ENCODE measurements around the gene PRR15L. TPM values are rescaled to one million over a fixed set of nuclear protein-coding genes. Genes with fewer than 3 reads are reported as not detected.
A peak's percentile ranks its signal among the peaks of the same experiment; 100 is the strongest.
"Not testable (repeated sequence)": the region's sequence is repeated elsewhere in the genome, so short reads cannot be mapped to it uniquely, and the experiment has no call there.

PRR15L gene
- total and polyA plus RNA-seq, 7 donors = 0.04 to 0.17 TPM; not detected in 5

DNA sequence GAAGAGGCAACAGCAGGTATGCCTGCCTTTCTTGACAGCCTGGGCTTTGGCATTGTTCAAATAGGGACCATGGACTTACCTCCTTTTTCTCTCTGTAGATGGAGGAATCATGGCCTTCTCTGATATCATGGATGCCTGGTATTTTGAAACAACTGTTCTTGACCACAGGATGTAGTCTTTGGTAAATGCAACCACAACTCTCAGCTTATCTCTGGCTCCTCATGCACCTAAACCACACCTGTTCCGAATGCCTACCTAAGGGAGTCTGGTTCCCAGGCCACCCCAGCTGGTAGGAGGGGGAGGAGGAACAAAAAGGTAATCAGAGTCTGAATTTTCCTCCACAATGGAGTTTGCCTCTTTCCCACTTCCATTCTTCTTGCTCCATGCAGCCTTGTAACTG is 32.0 kb upstream of the PRR15L start:
- H3K27me3 ChIP-seq (ENCODE audit: insufficient read depth in 3 of 3, low read length in 2 of 3) = no peaks in the 10 kb centered on the region
- TF ChIP-seq, protein P1, sequence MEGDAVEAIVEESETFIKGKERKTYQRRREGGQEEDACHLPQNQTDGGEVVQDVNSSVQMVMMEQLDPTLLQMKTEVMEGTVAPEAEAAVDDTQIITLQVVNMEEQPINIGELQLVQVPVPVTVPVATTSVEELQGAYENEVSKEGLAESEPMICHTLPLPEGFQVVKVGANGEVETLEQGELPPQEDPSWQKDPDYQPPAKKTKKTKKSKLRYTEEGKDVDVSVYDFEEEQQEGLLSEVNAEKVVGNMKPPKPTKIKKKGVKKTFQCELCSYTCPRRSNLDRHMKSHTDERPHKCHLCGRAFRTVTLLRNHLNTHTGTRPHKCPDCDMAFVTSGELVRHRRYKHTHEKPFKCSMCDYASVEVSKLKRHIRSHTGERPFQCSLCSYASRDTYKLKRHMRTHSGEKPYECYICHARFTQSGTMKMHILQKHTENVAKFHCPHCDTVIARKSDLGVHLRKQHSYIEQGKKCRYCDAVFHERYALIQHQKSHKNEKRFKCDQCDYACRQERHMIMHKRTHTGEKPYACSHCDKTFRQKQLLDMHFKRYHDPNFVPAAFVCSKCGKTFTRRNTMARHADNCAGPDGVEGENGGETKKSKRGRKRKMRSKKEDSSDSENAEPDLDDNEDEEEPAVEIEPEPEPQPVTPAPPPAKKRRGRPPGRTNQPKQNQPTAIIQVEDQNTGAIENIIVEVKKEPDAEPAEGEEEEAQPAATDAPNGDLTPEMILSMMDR (IDR thresholded peaks at IDR 0.05) = no peak
- H3K9me3 ChIP-seq = no peaks in the 10 kb centered on the region
- no peak overlapping the region for H3K4me3 ChIP-seq
- H3K4me1 ChIP-seq = no peaks in the 10 kb centered on the region
- H3K27ac ChIP-seq = no peak overlapping the region
- intact Hi-C loops (cut with DNase I) = no loop called here
- H3K36me3 ChIP-seq (ENCODE audit: insufficient read depth in 1 of 2, low read depth in 1 of 2) = peaks cover 0 to 1% of the 10 kb centered on the region in 2 donors
- WGBS, 3 donors = 87 to 100% (median 96%) methylated on average over 1 of the region's 1 CpG
- ATAC-seq (no peak), DNase-seq (no peak)

DNA sequence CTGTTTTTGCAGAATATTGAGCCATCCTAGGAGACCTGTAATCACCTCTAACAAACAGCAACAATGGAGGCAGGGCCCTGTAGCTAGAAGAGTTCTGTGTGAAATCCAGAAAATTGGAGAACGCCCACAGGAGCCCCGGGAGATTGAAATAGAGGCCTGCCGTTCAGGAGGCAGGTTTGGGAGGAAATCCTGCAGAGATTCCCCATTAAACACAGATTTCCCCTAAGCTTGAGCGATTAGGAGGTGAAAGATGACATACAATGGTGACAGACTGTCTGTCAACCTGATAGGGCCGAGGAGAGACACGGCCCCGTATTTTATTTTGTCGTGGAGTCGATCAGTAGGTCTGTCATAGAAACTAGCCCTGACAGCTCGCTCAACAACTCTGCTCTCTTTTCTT is 31.5 kb upstream of the PRR15L start:
- no peak for ATAC-seq
- WGBS, 3 donors = 67 to 76% (median 70%) methylated on average over 10 of the region's 10 CpGs
- no peak for DNase-seq
- Histone ChIP-seq H3K4me3 (no peak overlapping the region), H3K27me3 (ENCODE audit: insufficient read depth in 3 of 3, low read length in 2 of 3) (no peaks in the 10 kb centered on the region), H3K36me3 (ENCODE audit: insufficient read depth in 1 of 2, low read depth in 1 of 2) (peaks cover 0 to 7% of the 10 kb centered on the region in 2 donors), H3K27ac (no peak overlapping the region), H3K9me3 (no peaks in the 10 kb centered on the region), H3K4me1 (no peaks in the 10 kb centered on the region)
- TF ChIP-seq, protein P1 (IDR thresholded peaks at IDR 0.05) = no peak
- intact Hi-C loops (cut with DNase I) = no loop called here

DNA sequence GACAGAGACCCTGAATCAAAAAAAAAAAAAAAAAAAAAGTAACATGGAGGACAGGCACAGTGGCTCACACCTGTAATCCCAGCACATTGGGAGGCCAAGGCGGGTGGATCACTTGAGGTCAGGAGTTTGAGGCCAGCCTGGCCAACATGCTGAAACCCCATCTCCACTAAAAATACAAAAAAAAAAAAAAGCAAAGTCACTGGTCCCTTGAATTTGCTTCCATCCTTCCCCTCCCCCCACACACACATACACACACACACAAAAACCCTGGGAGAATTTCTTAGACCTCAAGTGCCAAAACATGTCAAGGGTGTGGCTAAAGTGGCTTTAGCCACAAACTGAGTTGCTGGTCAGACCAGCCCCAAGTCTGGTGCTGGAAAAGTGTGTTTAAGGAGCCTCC is 30.8 kb upstream of the PRR15L start:
- H3K4me3 ChIP-seq; H3K27me3 ChIP-seq (ENCODE audit: insufficient read depth in 3 of 3, low read length in 2 of 3); intact Hi-C loops (cut with DNase I); H3K27ac ChIP-seq; DNase-seq; H3K4me1 ChIP-seq; ATAC-seq; H3K9me3 ChIP-seq: not testable (repeated sequence)
- WGBS, 3 donors = 83 to 100% (median 97%) methylated on average over 1 of the region's 1 CpG
- peaks cover 0 to 13% of the 10 kb centered on the region in 2 donors for H3K36me3 ChIP-seq (ENCODE audit: insufficient read depth in 1 of 2, low read depth in 1 of 2)

DNA sequence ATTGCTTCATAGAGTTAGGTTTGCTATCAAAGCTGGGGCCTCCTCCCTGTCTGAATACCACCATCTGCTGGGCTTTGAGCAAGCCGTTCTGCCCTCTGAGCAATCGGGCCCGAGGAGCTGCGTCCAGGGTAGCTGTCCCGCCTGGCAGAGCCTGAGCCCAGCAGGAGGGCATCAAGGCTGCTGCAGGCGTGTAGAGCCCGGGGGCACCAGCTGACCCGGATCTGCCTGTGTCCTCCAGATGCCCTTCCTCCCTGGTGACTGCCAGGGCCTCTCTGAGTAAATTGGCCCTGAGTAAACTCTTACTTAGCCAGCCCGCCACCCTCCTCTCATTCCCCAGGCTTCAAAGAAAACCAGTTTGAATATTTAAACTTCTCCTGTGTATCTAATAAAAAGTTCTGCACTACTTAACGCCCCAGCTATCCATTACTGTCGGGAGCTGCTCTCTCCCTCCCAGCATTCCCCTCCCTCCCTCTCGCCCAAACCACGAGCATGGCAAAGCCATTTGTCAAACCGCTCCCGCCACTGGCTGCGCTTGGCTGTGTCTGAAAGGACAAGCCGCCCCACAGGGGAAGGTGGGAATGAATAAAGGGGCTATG is 29.7 kb upstream of the PRR15L start:
- H3K9me3 ChIP-seq = no peaks in the 10 kb centered on the region
- peaks cover 0 to 24% of the 10 kb centered on the region in 2 donors for H3K36me3 ChIP-seq (ENCODE audit: insufficient read depth in 1 of 2, low read depth in 1 of 2)
- H3K4me3 ChIP-seq = no peak overlapping the region
- no peaks in the 10 kb centered on the region for H3K27me3 ChIP-seq (ENCODE audit: insufficient read depth in 3 of 3, low read length in 2 of 3)
- intact Hi-C loops (cut with DNase I) = no loop called here
- DNase-seq (no peak), ATAC-seq (peak in 3 of 4 donors; percentile 31 to 51 (median 47))
- TF ChIP-seq, protein P1 (IDR thresholded peaks at IDR 0.05) = no peak
- no peak overlapping the region for H3K27ac ChIP-seq
- H3K4me1 ChIP-seq = no peaks in the 10 kb centered on the region
- WGBS, 3 donors = 24 to 32% (median 31%) methylated on average over 17 of the region's 17 CpGs

DNA sequence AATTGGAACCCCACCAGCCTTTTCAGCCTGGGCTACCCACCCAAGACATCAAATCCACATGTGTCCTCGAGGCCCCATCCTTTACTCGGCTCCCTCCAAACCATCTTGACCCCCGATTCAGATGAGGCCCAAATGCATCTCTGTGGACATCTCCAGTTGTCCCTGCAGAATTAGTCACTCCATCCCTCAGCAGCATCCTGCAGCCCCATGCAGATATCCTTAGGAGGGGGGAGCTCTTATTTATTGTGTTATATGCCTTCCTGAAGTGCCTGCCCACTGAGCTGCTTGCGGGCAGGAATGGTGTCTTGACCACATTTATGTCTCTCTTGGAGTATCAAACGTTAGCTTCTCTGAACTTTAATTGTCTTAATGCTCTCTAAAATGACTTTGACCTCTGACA is 28.8 kb upstream of the PRR15L start:
- H3K36me3 ChIP-seq (ENCODE audit: insufficient read depth in 1 of 2, low read depth in 1 of 2) = peaks cover 0 to 32% of the 10 kb centered on the region in 2 donors
- 73 to 85% (median 81%) methylated on average over 5 of the region's 5 CpGs for WGBS, 3 donors
- no peak overlapping the region for H3K4me3 ChIP-seq
- ATAC-seq = no peak
- no peaks in the 10 kb centered on the region for H3K9me3 ChIP-seq
- TF ChIP-seq, protein P1 (IDR thresholded peaks at IDR 0.05) = no peak
- no peaks in the 10 kb centered on the region for H3K27me3 ChIP-seq (ENCODE audit: insufficient read depth in 3 of 3, low read length in 2 of 3)
- H3K27ac ChIP-seq = no peak overlapping the region
- DNase-seq = no peak
- intact Hi-C loops (cut with DNase I) = no loop called here
- no peaks in the 10 kb centered on the region for H3K4me1 ChIP-seq

All from psoas muscle (tissue), 8 donors.